ENCODE results near the gene AP1M2.
"Not testable (repeated sequence)": the region's sequence is repeated elsewhere in the genome, so short reads cannot be mapped to it uniquely, and the experiment has no call there.

The AP1M2 gene

DNA sequence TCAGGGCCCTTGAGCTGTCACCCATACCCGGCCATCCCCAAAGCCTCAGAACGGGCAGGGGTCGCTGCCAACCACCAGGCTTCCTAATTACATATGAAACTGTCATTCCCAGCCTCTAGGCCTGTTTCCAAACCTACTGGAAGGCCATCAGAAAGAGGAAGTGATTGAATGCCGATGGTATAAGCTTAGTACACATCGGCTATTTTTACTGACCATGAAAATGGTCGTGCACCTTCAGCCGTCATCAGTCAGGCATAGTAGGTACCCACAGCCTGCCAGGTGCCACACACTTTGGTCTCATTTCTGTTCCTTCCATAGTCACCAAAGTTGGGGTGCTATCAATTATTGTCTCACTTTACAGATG is 31.5 kb downstream of the AP1M2 start:
- peak; percentile 18 for DNase-seq (ENCODE audit: low spot score)
- TF ChIP-seq, protein P1, sequence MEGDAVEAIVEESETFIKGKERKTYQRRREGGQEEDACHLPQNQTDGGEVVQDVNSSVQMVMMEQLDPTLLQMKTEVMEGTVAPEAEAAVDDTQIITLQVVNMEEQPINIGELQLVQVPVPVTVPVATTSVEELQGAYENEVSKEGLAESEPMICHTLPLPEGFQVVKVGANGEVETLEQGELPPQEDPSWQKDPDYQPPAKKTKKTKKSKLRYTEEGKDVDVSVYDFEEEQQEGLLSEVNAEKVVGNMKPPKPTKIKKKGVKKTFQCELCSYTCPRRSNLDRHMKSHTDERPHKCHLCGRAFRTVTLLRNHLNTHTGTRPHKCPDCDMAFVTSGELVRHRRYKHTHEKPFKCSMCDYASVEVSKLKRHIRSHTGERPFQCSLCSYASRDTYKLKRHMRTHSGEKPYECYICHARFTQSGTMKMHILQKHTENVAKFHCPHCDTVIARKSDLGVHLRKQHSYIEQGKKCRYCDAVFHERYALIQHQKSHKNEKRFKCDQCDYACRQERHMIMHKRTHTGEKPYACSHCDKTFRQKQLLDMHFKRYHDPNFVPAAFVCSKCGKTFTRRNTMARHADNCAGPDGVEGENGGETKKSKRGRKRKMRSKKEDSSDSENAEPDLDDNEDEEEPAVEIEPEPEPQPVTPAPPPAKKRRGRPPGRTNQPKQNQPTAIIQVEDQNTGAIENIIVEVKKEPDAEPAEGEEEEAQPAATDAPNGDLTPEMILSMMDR (IDR thresholded peaks at IDR 0.05; ENCODE audit: extremely low read depth, insufficient read depth, missing control alignments) = no peak

DNA sequence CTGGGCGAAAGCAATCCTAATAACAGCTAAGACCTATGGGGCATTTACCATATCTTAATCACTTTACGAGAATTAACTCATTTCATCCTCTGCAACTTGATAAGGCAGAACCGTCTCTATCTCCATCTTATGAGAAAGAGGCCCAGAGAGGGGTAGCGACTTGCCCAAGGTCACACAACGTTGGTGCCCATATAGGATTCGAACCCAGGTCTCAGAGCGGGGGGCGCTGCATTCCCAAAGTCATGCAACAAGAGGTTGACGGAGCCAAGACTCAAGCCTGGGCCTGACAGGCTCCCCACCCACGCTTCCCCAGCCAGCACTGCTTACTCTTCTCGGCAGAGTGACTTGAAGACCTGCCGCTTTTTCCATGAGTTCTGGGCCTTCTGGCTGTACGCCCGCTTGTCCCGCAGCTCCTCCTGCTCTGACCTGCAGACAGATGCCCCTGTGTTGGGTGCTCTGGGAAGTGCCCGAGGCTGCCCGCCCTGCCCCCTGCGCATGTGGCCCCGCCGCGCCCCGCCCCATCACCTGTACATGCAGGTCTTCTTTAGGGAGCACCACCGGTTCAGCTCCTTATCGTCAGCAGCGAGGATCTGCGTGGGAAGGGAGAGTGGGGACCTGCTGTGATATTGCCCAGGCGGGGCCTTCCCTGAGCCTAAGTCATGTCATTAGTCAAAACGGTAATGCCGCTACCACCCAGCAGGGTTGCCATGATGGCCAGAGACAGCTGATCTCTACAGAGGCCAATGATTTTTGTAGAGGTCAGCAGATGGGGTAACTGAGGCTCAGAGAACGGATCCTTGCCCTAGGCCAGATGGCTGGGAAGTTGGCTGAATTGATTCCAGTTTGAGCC is 32.1 kb downstream of the AP1M2 start:
- TF ChIP-seq, protein P1 (IDR thresholded peaks at IDR 0.05; ENCODE audit: extremely low read depth, insufficient read depth, missing control alignments) = no peak
- in situ Hi-C loops (cut with MboI; ENCODE audit: low pct_unique_long_range_greater_than_20kb, low sequenced_read_pairs, unreplicated experiment) = no loop called here
- DNase-seq (ENCODE audit: low spot score) = peak; percentile 28

More for the DNA sequence above, 31.5 kb downstream of the AP1M2 start:
- in situ Hi-C loops (cut with MboI; ENCODE audit: low pct_unique_long_range_greater_than_20kb, low sequenced_read_pairs, unreplicated experiment) = no loop called here

DNA sequence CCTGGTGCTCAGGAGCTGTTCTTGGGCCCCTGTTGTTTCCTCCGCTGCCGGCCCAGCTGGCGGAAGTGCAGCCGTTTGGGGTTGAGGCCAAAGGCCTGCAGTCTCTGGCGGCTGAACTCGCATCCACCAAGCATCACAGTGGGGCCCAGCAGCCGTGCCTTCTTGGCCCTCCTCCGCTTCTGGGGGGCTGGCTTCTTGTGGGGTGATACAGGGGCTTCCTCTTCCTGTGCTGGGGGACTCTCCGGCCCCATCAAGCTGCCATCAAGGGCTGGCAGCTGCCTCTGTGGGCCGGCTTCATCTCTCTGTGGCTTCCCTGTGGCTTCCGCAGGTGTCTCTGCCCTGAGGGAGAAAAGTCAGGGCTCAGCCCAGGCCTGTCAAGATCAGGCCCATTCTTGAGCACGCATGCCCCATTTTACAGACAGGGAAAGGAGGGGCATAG is 33.1 kb downstream of the AP1M2 start:
- in situ Hi-C loops (cut with MboI; ENCODE audit: low pct_unique_long_range_greater_than_20kb, low sequenced_read_pairs, unreplicated experiment) = no loop called here
- DNase-seq (ENCODE audit: low spot score) = peak; percentile 86

DNA sequence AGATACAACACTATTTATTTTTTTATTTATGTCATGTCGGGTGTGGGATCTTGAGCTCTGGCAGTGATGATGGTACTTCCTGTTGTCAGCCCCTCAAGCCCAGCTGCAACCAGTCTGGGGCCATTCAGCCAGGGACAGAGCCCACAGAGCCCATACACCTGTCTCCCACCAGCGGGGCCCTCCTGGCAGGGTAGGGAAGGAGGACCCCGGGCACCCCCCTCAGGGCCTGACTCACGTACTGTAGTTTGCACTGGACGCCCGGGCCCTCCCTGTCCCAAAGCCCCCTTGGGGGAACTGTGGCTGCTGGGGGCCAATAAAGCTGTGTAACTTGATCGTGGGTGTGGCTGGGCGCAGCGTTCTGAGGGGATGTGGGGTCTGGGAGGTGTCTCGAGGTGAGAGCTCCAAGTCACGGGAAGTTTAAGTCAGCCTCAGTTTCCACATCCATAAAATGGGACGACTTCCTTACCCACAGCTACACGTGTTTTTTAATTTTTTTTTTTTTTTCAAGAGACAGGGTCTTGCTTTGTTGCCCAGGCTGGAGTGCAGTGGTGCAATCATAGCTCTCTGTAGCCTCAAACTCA is 33.9 kb downstream of the AP1M2 start:
- TF ChIP-seq, protein P1 (IDR thresholded peaks at IDR 0.05; ENCODE audit: extremely low read depth, insufficient read depth, missing control alignments) = no peak
- in situ Hi-C loops (cut with MboI; ENCODE audit: low pct_unique_long_range_greater_than_20kb, low sequenced_read_pairs, unreplicated experiment) = no loop called here
- peak; percentile 32 for DNase-seq (ENCODE audit: low spot score)

More for the DNA sequence above, 33.1 kb downstream of the AP1M2 start:
- TF ChIP-seq, protein P1 (IDR thresholded peaks at IDR 0.05; ENCODE audit: extremely low read depth, insufficient read depth, missing control alignments) = no peak

DNA sequence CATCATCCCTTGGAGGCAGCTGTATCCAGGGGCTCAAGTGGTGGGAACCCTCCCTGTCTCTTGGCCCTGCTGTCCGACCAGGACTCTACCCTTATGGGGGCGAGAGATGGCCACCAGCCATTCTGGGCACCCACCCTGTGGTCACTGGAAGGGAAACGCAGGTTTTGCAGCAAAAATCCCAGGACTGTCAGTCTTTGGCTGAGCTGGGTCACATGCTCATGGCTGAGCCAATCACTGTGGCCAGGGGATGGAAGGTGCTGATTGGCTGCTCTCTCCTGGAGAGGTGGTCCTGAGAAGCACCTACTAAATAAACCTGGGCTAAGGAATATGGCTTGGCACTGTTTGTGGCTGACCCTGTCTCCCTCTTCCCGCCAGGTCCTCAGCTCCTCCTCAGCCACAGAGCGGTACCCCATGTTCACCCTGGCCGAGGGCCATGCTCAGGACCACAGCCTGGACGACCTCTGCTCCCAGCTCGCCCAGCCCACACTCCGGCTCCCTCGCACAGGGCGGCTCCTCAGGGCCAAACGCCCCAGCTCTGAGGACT is 34.5 kb downstream of the AP1M2 start:
- peak; percentile 46 for DNase-seq (ENCODE audit: low spot score)
- in situ Hi-C loops (cut with MboI; ENCODE audit: low pct_unique_long_range_greater_than_20kb, low sequenced_read_pairs, unreplicated experiment) = no loop called here
- TF ChIP-seq, protein P1 (IDR thresholded peaks at IDR 0.05; ENCODE audit: extremely low read depth, insufficient read depth, missing control alignments) = no peak

DNA sequence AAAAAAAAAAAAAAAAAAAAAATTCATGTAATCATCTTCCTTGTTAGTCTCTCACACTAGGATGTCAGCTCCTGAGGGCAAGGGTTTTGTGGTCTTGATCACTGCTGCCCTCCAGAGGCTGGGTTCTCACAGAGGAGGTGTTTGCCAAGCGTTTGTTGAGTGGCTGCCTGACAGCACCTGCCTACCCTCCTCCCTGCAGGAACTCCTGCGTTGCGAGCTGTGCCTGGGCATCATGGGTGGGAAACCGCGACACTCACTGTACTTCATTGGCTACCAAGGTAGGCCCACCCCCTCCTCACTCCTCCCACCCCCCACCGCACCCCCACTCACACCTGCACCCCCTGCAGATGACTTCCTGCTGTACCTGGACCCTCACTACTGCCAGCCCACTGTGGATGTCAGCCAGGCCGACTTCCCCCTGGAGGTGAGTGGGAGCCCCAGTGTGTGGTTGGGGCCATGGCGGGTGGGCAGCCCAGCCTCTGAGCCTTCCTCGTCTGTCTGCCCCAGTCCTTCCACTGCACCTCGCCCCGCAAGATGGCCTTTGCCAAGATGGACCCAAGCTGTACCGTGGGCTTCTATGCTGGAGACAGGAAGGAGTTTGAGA is 35.3 kb downstream of the AP1M2 start:
- TF ChIP-seq, protein P1 (IDR thresholded peaks at IDR 0.05; ENCODE audit: extremely low read depth, insufficient read depth, missing control alignments) = peak; percentile 22
- peak; percentile 30 for DNase-seq (ENCODE audit: low spot score)
- in situ Hi-C loops (cut with MboI; ENCODE audit: low pct_unique_long_range_greater_than_20kb, low sequenced_read_pairs, unreplicated experiment) = no loop called here

DNA sequence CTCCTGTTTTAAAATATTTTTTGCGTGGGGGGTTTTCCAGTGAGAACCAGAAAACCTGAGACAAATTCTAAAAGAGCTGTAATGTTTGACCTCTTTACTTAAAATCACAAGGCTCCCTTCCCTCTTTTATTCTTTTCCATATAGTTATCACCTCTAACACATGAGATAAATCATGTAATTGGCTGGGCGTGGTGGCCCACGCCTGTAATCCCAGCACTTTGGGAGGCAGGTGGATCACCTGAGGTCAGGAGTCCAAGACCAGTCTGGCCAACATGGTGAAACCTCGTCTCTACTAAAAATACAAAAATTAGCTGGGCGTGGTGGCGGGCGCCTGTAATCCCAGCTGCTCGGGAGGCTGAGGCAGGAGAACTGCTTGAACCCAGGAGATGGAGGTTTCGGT is 36.1 kb downstream of the AP1M2 start:
- DNase-seq (ENCODE audit: low spot score); in situ Hi-C loops (cut with MboI; ENCODE audit: low pct_unique_long_range_greater_than_20kb, low sequenced_read_pairs, unreplicated experiment): not testable (repeated sequence)

Data from GM13977 (cell line).